Activated T-cell treated with anti-CD3 and anti-CD28 coated beads for 24 hours (primary cell): ENCODE data around the gene SLC6A11.

Experiments used
- DNase-seq: peaks from one replicate; pipeline ENCODE4 v3.0.0-alpha.2; 2020; ENCODE audit warnings: low read depth

SLC6A11 gene

DNA sequence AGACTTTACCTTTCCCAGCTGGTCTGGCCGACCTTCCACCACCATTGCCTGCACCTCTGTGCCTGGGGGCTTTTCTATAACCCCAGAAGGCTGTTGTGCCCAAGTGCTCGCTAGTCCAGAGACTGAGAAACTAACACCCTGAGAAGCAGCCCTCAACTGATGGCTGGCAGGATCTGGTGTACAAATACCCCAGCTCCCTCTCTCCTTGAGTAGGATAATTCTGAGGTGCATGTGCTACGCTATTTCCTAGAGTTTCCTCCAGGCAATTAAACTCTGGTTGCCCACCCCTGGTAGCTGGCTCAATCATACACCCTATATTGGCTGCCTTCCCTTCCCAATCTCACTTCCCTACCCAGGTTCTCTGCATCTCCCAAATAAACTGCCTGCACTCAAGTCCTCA, 165.0 kb downstream of the SLC6A11 start:
- DNase-seq, result no peak

DNA sequence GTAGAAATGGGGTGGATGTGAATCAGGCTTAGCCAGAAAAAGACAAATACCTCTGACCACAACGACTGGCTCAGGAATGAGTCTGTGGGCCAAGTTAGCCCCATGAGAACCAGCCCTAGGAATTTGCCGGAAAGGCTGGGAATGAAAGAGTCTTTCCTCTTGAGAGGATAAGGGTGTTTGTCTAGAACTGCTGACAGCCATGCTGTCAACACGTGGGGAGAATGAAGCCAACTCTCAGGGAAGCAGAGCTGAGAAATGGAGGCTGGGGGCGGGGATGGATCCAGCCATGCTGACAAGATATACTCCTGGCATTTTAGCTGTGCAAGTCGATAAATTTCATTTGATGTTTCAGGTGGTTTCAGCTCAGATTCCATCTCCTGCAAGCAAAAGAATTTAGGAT, 165.9 kb downstream of the SLC6A11 start:
- DNase-seq, result no peak

DNA sequence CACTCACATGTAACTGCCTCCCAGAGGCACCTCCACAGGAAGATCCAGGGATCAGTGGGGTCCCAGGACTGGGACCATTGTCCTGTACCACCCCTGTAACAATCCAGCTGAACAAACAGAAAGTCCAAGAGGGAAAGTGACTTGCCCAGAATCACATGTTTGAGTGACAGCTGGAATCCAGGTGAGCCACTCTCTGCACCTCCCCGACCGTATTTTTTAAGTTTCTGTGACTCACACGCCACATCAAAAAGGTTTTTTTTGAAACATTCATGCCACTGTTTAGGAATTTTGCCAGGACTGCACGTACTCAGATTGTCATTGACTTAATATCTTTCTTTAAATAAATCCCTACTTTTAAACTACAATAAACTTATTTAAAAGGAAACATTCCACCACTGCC, 166.8 kb downstream of the SLC6A11 start:
- DNase-seq, result no peak

GRCh38 chr3:10983219-10983916, 167.3 kb downstream of the SLC6A11 start:
- peak; percentile 5 for DNase-seq

- DNase-seq, result no peak
Measured at GRCh38 chr3:10984371-10984896, 168.4 kb downstream of the SLC6A11 start.

- DNase-seq, result no peak
Measured at GRCh38 chr3:10985181-10985580, 169.2 kb downstream of the SLC6A11 start.

DNA sequence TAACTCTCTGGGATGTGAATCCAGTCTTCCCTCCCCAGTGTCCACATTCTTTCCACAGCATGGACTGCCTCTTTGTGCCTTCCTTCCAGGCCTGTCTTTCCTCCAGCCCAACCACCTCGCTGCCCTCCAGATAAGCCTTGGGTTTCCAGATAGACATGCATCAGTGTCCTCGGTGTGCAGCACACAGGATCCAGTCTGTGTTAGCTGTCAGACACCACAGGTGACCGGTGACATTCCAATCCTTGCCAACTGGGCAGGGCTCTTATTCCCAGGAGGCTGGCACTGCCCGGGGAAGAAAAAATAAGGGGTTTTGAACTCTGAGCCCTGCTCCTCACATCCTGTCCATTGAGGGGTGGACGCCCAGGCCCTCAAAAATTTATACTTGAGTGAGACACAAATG, 170.6 kb downstream of the SLC6A11 start:
- DNase-seq, result no peak

- no peak for DNase-seq
Measured at GRCh38 chr3:10988001-10988665, 172.1 kb downstream of the SLC6A11 start.

GRCh38 chr3:10988991-10989484, 173.0 kb downstream of the SLC6A11 start:
- no peak for DNase-seq
